Right renal pelvis (tissue), 4 donors: Measurements from ENCODE around the gene MAP4K4. TPM values are rescaled to one million over a fixed set of nuclear protein-coding genes. Genes with fewer than 3 reads are reported as not detected.
"Not testable (repeated sequence)": the region's sequence is repeated elsewhere in the genome, so short reads cannot be mapped to it uniquely, and the experiment has no call there.

Source experiments
- DNase-seq, 4 donors: peaks; one replicate each; pipeline ENCODE4 v3.0.0-alpha.2; 2013; ENCODE audit warnings: low read depth in 4 of 4, low spot score in 3 of 4, missing footprints in 1 of 4
- polyA plus RNA-seq, 4 donors: library from polyadenylated mRNA; unstranded; fragments of 120-200 nt; gene quantifications; one replicate each; pipeline ENCODE4 v1.2.1, GENCODE V29; 2013; ENCODE audit not compliant: insufficient read length in 4 of 4

MAP4K4 gene
- polyA plus RNA-seq, 4 donors = 67.5 to 82.6 (median 78.0) TPM

GRCh38 chr2:101741775-101742520 lies 44.4 kb downstream of the MAP4K4 start:
- no peak for DNase-seq

- no peak for DNase-seq
Measured at GRCh38 chr2:101742547-101742946, 45.0 kb downstream of the MAP4K4 start.

GRCh38 chr2:101743288-101743687 lies 45.8 kb downstream of the MAP4K4 start:
- no peak for DNase-seq

- DNase-seq = no peak
Measured at GRCh38 chr2:101744832-101745231, 47.3 kb downstream of the MAP4K4 start.

GRCh38 chr2:101745711-101746694 lies 48.5 kb downstream of the MAP4K4 start:
- no peak for DNase-seq

- DNase-seq = no peak
Measured at GRCh38 chr2:101748000-101748399, 50.5 kb downstream of the MAP4K4 start.

GRCh38 chr2:101748462-101748861 lies 51.0 kb downstream of the MAP4K4 start:
- not testable (repeated sequence) for DNase-seq

GRCh38 chr2:101750688-101751087 lies 53.2 kb downstream of the MAP4K4 start:
- DNase-seq = no peak

- no peak for DNase-seq
Measured at GRCh38 chr2:101751276-101751815, 53.8 kb downstream of the MAP4K4 start.

GRCh38 chr2:101751875-101752619 lies 54.5 kb downstream of the MAP4K4 start:
- DNase-seq = no peak

GRCh38 chr2:101752716-101753616 lies 55.5 kb downstream of the MAP4K4 start:
- DNase-seq = no peak

- no peak for DNase-seq
Measured at GRCh38 chr2:101753720-101754490, 56.4 kb downstream of the MAP4K4 start.

GRCh38 chr2:101754618-101755017 lies 57.1 kb downstream of the MAP4K4 start:
- no peak for DNase-seq

- DNase-seq = no peak
Measured at GRCh38 chr2:101756266-101756665, 58.8 kb downstream of the MAP4K4 start.

GRCh38 chr2:101758001-101758400 lies 60.5 kb downstream of the MAP4K4 start:
- no peak for DNase-seq

GRCh38 chr2:101759162-101759561 lies 61.7 kb downstream of the MAP4K4 start:
- DNase-seq = no peak

- DNase-seq = no peak
Measured at GRCh38 chr2:101762451-101763171, 65.1 kb downstream of the MAP4K4 start.
